G401.6 (cell line): ENCODE measurements around the gene CRBN.

Source experiments
- FAIRE-seq: peaks from 2 replicates; lab custom pipeline; 2012; peaks lifted over from hg19 to GRCh38; lab: Jason Lieb, UNC

Gene CRBN

GRCh38 chr3:3109407-3110298 is 69.8 kb downstream of the CRBN start:
- FAIRE-seq: no peak

GRCh38 chr3:3107858-3108257 is 71.6 kb downstream of the CRBN start:
- FAIRE-seq: no peak

- FAIRE-seq: no peak
Observed at GRCh38 chr3:3107181-3107580, 72.3 kb downstream of the CRBN start.

- no peak for FAIRE-seq
Observed at GRCh38 chr3:3105815-3106214, 73.7 kb downstream of the CRBN start.

- no peak for FAIRE-seq
Observed at GRCh38 chr3:3105246-3105645, 74.2 kb downstream of the CRBN start.

GRCh38 chr3:3102751-3103150 is 76.7 kb downstream of the CRBN start:
- FAIRE-seq: no peak

GRCh38 chr3:3101660-3102458 is 77.6 kb downstream of the CRBN start:
- FAIRE-seq: no peak
